Measurements from ENCODE around the gene RAD51B. TPM values are rescaled to one million over a fixed set of nuclear protein-coding genes. Genes with fewer than 3 reads are reported as not detected.

Gene RAD51B
- total and polyA plus RNA-seq, 9 of the 15 experiments (the other 6 are each of a cell fraction or from before 2014, with no cell fraction given), result 8.5 to 17.3 (median 11.3) TPM

GRCh38 chr14:68573126-68573525, 753.5 kb downstream of the RAD51B start:
- H4K20me1 ChIP-seq (replicated peaks; ENCODE audit: control insufficient read depth, insufficient read depth, low read length), result no peaks in the 10 kb centered on the region
- H3K27me3 ChIP-seq (ENCODE audit: control insufficient read depth in 2 of 2, insufficient read depth in 2 of 2, low read length in 2 of 2), result no peaks in the 10 kb centered on the region
- H3K79me2 ChIP-seq (ENCODE audit: control insufficient read depth, insufficient read depth, low read length), result no peaks in the 10 kb centered on the region
- H3K9ac ChIP-seq (ENCODE audit: insufficient read depth in 1 of 2, low read depth in 2 of 2, low read length in 2 of 2), result no peak overlapping the region
- H3K27ac ChIP-seq (ENCODE audit: extremely low read depth, low read depth, low read length), result no peak overlapping the region
- in situ Hi-C loops (cut with MboI) (no loop called here), intact Hi-C loops (cut with micrococcal nuclease) (no loop called here)
- no peak for ATAC-seq
- no peak overlapping the region for H2AFZ ChIP-seq (ENCODE audit: low read depth, low read length)
- no peak for FAIRE-seq
- no peaks in the 10 kb centered on the region for H3K9me3 ChIP-seq (replicated peaks; ENCODE audit: control insufficient read depth, insufficient read depth, low read depth, low read length)
- no peaks in the 10 kb centered on the region for H3K36me3 ChIP-seq (ENCODE audit: control insufficient read depth, insufficient read depth, low read length)
- no peaks in the 10 kb centered on the region for H3K9me1 ChIP-seq (ENCODE audit: control insufficient read depth, insufficient read depth, low read length)
- POLR2A ChIA-PET, result interaction anchor here (1.5 kb wide), 1 partner anchor 11 kb away, joined by 3 read pairs; no protein-coding TSS in a partner anchor
- WGBS (ENCODE audit: insufficient coverage, low coverage, missing lambda C conversion rate), result 24% methylated on average over 6 of the region's 6 CpGs
- H3K4me2 ChIP-seq (ENCODE audit: insufficient read depth, low read length), result no peak overlapping the region
- no peaks in the 10 kb centered on the region; a peak in 1 of 5 replicates for H3K4me1 ChIP-seq (replicated peaks in 1 of 2; ENCODE audit: control insufficient read depth in 2 of 2, insufficient read depth in 2 of 2, low read length in 2 of 2)
- no peak for DNase-seq (ENCODE audit: extremely low read depth in 1 of 4, low spot score in 3 of 4)
- H3K4me3 ChIP-seq, result no peak overlapping the region
- TF ChIP-seq PML (IDR thresholded peaks at IDR 0.05; ENCODE audit: low read length) (no peak), TRIM25 (IDR thresholded peaks at IDR 0.05; ENCODE audit: borderline replicate concordance) (no peak), CAMTA2 (CRISPR knock-in tag; conservative IDR thresholded peaks at IDR 0.05) (no peak), E4F1 (CRISPR knock-in tag; IDR thresholded peaks at IDR 0.05; ENCODE audit: borderline replicate concordance) (no peak), MECOM (CRISPR knock-in tag; IDR thresholded peaks at IDR 0.05) (no peak), PTTG1 (tag; IDR thresholded peaks at IDR 0.05; ENCODE audit: low read depth) (no peak), ZNF197 (CRISPR knock-in tag; IDR thresholded peaks at IDR 0.05; ENCODE audit: low read depth) (no peak), ARID3B (CRISPR knock-in tag; IDR thresholded peaks at IDR 0.05; ENCODE audit: borderline replicate concordance) (no peak), CREB3 (tag; conservative IDR thresholded peaks at IDR 0.05; ENCODE audit: low read depth) (no peak), TSHZ1 (CRISPR knock-in tag; IDR thresholded peaks at IDR 0.05) (no peak)
- CTCF ChIA-PET (ENCODE audit: low intra/inter-chr PET ratio), result no interaction called here
- no TSS peak for BruUV-seq (replicated peaks)

Data from K562 (cell line).